MM.1S (cell line): ENCODE measurements around the gene HES5.

Experiments used
- DNase-seq: peaks from one replicate; pipeline ENCODE4 v3.0.0-alpha.2; 2015
- H2AFZ ChIP-seq: fragments of 300-600 bp; sonication (generic); 2 replicates; pipeline ENCODE4 v1.6.0; 2016; ENCODE audit warnings: antibody characterized with exemption, low read length
- H3F3A ChIP-seq: fragments of 300-600 bp; sonication (generic); 2 replicates; pipeline ENCODE4 v1.6.1; 2016; ENCODE audit warnings: mild to moderate bottlenecking, antibody characterized with exemption, low read length, moderate library complexity, mixed read lengths; ENCODE audit not compliant: insufficient read depth
- H3K27ac ChIP-seq: fragments of 300-600 bp; sonication (generic); 2 replicates; pipeline ENCODE4 v1.5.1; 2016; ENCODE audit warnings: mild to moderate bottlenecking, low read length
- H3K27me3 ChIP-seq: fragments of 300-600 bp; sonication (generic); replicated peaks from 2 replicates; pipeline ENCODE4 v1.6.0; 2016; ENCODE audit warnings: low read length; ENCODE audit not compliant: insufficient read depth
- H3K36me3 ChIP-seq: fragments of 300-600 bp; sonication (generic); replicated peaks from 2 replicates; pipeline ENCODE4 v1.6.1; 2016; ENCODE audit warnings: mild to moderate bottlenecking, low read length, mixed read lengths; ENCODE audit not compliant: insufficient read depth
- H3K4me1 ChIP-seq: fragments of 300-600 bp; sonication (generic); 2 replicates; pipeline ENCODE4 v1.6.1; 2016; ENCODE audit warnings: low read length, mixed read lengths
- H3K4me2 ChIP-seq: fragments of 300-600 bp; sonication (generic); 2 replicates; pipeline ENCODE4 v1.6.0; 2016; ENCODE audit warnings: low read depth, low read length
- H3K4me3 ChIP-seq: fragments of 300-600 bp; sonication (generic); 2 replicates; pipeline ENCODE4 v1.5.1; 2016; ENCODE audit warnings: low read length, mixed read lengths
- H3K79me2 ChIP-seq: fragments of 300-600 bp; sonication (generic); 2 replicates; pipeline ENCODE4 v1.6.1; 2016; ENCODE audit warnings: mixed run types, low read length, mixed read lengths
- H3K9ac ChIP-seq: fragments of 300-600 bp; sonication (generic); 2 replicates; pipeline ENCODE4 v1.6.1; 2016; ENCODE audit warnings: low read length, mixed read lengths
- H3K9me2 ChIP-seq: fragments of 300-600 bp; sonication (generic); replicated peaks from 2 replicates; pipeline ENCODE4 v1.6.1; 2016; ENCODE audit warnings: mild to moderate bottlenecking, low read length, mixed read lengths; ENCODE audit not compliant: insufficient read depth
- H3K9me3 ChIP-seq: fragments of 300-600 bp; sonication (generic); replicated peaks from 2 replicates; pipeline ENCODE4 v1.6.1; 2016; ENCODE audit warnings: mild to moderate bottlenecking, low read length, mixed read lengths; ENCODE audit not compliant: insufficient read depth
- H4K20me1 ChIP-seq: fragments of 300-600 bp; sonication (generic); 2 replicates; pipeline ENCODE4 v1.6.1; 2016; ENCODE audit warnings: mild to moderate bottlenecking, low read length, moderate library complexity, mixed read lengths; ENCODE audit not compliant: insufficient read depth
- CTCF ChIP-seq: fragments of 300-600 bp; sonication (generic); IDR thresholded peaks from 2 replicates; pipeline ENCODE4 v1.5.1; 2016; ENCODE audit warnings: antibody characterized with exemption, low read length, mixed read lengths
- EZH2 ChIP-seq: fragments of 300-600 bp; sonication (generic); optimal IDR thresholded peaks from 2 replicates; pipeline ENCODE3; 2017; ENCODE audit warnings: low read depth, mild to moderate bottlenecking, antibody characterized with exemption, low read length, mixed read lengths
- EZH2phosphoT487 ChIP-seq: fragments of 300-600 bp; sonication (generic); IDR thresholded peaks from 2 replicates; pipeline ENCODE4 v1.6.1; 2018; ENCODE audit warnings: antibody characterized with exemption, low read length

The HES5 gene

GRCh38 chr1:2502210-2502609 lies 27.9 kb downstream of the HES5 start:
- Histone ChIP-seq H2AFZ (no peak overlapping the region), H3K27ac (no peak overlapping the region)
- TF ChIP-seq CTCF (no peak), EZH2phosphoT487 (no peak)

GRCh38 chr1:2501820-2502119 lies 28.3 kb downstream of the HES5 start:
- no peaks in the 10 kb centered on the region for H3K79me2 ChIP-seq
- no peaks in the 10 kb centered on the region for H3K36me3 ChIP-seq
- H4K20me1 ChIP-seq = no peaks in the 10 kb centered on the region
- no peak overlapping the region for H3K4me2 ChIP-seq
- H2AFZ ChIP-seq = no peak overlapping the region
- H3K27me3 ChIP-seq = peaks cover 25% of the 10 kb centered on the region
- H3K27ac ChIP-seq = no peak overlapping the region
- no peak overlapping the region for H3K9ac ChIP-seq
- no peak for DNase-seq
- no peak overlapping the region for H3K4me3 ChIP-seq
- no peaks in the 10 kb centered on the region for H3K9me2 ChIP-seq
- H3K4me1 ChIP-seq = no peaks in the 10 kb centered on the region
- no peaks in the 10 kb centered on the region for H3F3A ChIP-seq
- H3K9me3 ChIP-seq = no peaks in the 10 kb centered on the region
- TF ChIP-seq EZH2phosphoT487 (no peak), CTCF (no peak), EZH2 (no peak)

More at GRCh38 chr1:2502210-2502609, 27.9 kb downstream of the HES5 start:
- H3K4me2 ChIP-seq = no peak overlapping the region
- no peaks in the 10 kb centered on the region for H3K9me2 ChIP-seq
- H3F3A ChIP-seq = no peaks in the 10 kb centered on the region
- no peak overlapping the region for H3K4me3 ChIP-seq
- H3K9ac ChIP-seq = no peak overlapping the region
- no peaks in the 10 kb centered on the region for H4K20me1 ChIP-seq
- no peak for DNase-seq
- H3K36me3 ChIP-seq = no peaks in the 10 kb centered on the region
- peaks cover 21% of the 10 kb centered on the region for H3K27me3 ChIP-seq
- no peaks in the 10 kb centered on the region for H3K9me3 ChIP-seq
- no peaks in the 10 kb centered on the region for H3K79me2 ChIP-seq
- H3K4me1 ChIP-seq = no peaks in the 10 kb centered on the region

GRCh38 chr1:2501041-2501819 lies 28.8 kb downstream of the HES5 start:
- no peak overlapping the region for H3K4me3 ChIP-seq
- 0 out of 2 replicates have a peak, but pooled peaks cover 2% of the 10 kb centered on the region for H3K4me1 ChIP-seq
- TF ChIP-seq CTCF (no peak), EZH2 (no peak), EZH2phosphoT487 (no peak)
- no peak overlapping the region for H2AFZ ChIP-seq
- H4K20me1 ChIP-seq = no peaks in the 10 kb centered on the region
- H3K9me3 ChIP-seq = no peaks in the 10 kb centered on the region
- no peaks in the 10 kb centered on the region for H3F3A ChIP-seq
- no peak overlapping the region for H3K4me2 ChIP-seq
- H3K9ac ChIP-seq = no peak overlapping the region
- no peak for DNase-seq
- no peaks in the 10 kb centered on the region for H3K36me3 ChIP-seq
- H3K27me3 ChIP-seq = peaks cover 31% of the 10 kb centered on the region
- no peak overlapping the region for H3K27ac ChIP-seq
- no peaks in the 10 kb centered on the region for H3K9me2 ChIP-seq
- no peaks in the 10 kb centered on the region for H3K79me2 ChIP-seq
